ENCODE data around the gene TRPV4.

TRPV4 gene

GRCh38 chr12:109734219-109735000, 98.8 kb downstream of the TRPV4 start:
- H3K9me3 ChIP-seq (ENCODE audit: control insufficient read depth, insufficient read depth, low read depth, low read length): no peaks in the 10 kb centered on the region
- H3K36me3 ChIP-seq (ENCODE audit: control insufficient read depth in 2 of 2, insufficient read depth in 1 of 2, low read length in 2 of 2): no peaks in the 10 kb centered on the region
- POLR2A ChIA-PET: interaction anchor here (0.6 kb wide), 2 partner anchors 14 to 291 kb away, joined by 3 to 5 read pairs; no protein-coding TSS in a partner anchor
- CTCF ChIA-PET: interaction anchor here (0.7 to 1.0 kb wide), 3 partner anchors 19 to 71 kb away, joined by 3 to 4 read pairs (median 3); no protein-coding TSS in a partner anchor
- H3K27ac ChIP-seq (ENCODE audit: extremely low read depth, low read depth, low read length): no peak overlapping the region
- TF ChIP-seq ZNF394 (tag by site-specific recombination; IDR thresholded peaks at IDR 0.05; ENCODE audit: borderline replicate concordance): no peak
- TF ChIP-seq, protein P1, sequence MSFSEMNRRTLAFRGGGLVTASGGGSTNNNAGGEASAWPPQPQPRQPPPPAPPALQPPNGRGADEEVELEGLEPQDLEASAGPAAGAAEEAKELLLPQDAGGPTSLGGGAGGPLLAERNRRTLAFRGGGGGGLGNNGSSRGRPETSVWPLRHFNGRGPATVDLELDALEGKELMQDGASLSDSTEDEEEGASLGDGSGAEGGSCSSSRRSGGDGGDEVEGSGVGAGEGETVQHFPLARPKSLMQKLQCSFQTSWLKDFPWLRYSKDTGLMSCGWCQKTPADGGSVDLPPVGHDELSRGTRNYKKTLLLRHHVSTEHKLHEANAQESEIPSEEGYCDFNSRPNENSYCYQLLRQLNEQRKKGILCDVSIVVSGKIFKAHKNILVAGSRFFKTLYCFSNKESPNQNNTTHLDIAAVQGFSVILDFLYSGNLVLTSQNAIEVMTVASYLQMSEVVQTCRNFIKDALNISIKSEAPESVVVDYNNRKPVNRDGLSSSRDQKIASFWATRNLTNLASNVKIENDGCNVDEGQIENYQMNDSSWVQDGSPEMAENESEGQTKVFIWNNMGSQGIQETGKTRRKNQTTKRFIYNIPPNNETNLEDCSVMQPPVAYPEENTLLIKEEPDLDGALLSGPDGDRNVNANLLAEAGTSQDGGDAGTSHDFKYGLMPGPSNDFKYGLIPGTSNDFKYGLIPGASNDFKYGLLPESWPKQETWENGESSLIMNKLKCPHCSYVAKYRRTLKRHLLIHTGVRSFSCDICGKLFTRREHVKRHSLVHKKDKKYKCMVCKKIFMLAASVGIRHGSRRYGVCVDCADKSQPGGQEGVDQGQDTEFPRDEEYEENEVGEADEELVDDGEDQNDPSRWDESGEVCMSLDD (tag by site-specific recombination; IDR thresholded peaks at IDR 0.05): no peak
- no peak for TF ChIP-seq ZFHX2 (tag by site-specific recombination; conservative IDR thresholded peaks at IDR 0.05)
- no peak for TF ChIP-seq ZNF529 (tag by site-specific recombination; IDR thresholded peaks at IDR 0.05; ENCODE audit: insufficient replicate concordance)
- no peak for TF ChIP-seq ZSCAN30 (tag by site-specific recombination; IDR thresholded peaks at IDR 0.05)
- TF ChIP-seq, protein P2, sequence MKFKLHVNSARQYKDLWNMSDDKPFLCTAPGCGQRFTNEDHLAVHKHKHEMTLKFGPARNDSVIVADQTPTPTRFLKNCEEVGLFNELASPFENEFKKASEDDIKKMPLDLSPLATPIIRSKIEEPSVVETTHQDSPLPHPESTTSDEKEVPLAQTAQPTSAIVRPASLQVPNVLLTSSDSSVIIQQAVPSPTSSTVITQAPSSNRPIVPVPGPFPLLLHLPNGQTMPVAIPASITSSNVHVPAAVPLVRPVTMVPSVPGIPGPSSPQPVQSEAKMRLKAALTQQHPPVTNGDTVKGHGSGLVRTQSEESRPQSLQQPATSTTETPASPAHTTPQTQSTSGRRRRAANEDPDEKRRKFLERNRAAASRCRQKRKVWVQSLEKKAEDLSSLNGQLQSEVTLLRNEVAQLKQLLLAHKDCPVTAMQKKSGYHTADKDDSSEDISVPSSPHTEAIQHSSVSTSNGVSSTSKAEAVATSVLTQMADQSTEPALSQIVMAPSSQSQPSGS (tag by site-specific recombination; IDR thresholded peaks at IDR 0.05; ENCODE audit: low read depth): no peak
- no peak for TF ChIP-seq KLF17 (tag by site-specific recombination; IDR thresholded peaks at IDR 0.05)
- TF ChIP-seq ZSCAN18 (tag by site-specific recombination; IDR thresholded peaks at IDR 0.05): no peak
- no peak for TF ChIP-seq ZNF768 (tag by site-specific recombination; IDR thresholded peaks at IDR 0.05)
- TF ChIP-seq, protein P3, sequence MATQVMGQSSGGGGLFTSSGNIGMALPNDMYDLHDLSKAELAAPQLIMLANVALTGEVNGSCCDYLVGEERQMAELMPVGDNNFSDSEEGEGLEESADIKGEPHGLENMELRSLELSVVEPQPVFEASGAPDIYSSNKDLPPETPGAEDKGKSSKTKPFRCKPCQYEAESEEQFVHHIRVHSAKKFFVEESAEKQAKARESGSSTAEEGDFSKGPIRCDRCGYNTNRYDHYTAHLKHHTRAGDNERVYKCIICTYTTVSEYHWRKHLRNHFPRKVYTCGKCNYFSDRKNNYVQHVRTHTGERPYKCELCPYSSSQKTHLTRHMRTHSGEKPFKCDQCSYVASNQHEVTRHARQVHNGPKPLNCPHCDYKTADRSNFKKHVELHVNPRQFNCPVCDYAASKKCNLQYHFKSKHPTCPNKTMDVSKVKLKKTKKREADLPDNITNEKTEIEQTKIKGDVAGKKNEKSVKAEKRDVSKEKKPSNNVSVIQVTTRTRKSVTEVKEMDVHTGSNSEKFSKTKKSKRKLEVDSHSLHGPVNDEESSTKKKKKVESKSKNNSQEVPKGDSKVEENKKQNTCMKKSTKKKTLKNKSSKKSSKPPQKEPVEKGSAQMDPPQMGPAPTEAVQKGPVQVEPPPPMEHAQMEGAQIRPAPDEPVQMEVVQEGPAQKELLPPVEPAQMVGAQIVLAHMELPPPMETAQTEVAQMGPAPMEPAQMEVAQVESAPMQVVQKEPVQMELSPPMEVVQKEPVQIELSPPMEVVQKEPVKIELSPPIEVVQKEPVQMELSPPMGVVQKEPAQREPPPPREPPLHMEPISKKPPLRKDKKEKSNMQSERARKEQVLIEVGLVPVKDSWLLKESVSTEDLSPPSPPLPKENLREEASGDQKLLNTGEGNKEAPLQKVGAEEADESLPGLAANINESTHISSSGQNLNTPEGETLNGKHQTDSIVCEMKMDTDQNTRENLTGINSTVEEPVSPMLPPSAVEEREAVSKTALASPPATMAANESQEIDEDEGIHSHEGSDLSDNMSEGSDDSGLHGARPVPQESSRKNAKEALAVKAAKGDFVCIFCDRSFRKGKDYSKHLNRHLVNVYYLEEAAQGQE (tag by site-specific recombination; IDR thresholded peaks at IDR 0.05): no peak
- TF ChIP-seq ZNF114 (tag by site-specific recombination; IDR thresholded peaks at IDR 0.05): no peak
- no peaks in the 10 kb centered on the region for H3K4me1 ChIP-seq (ENCODE audit: control insufficient read depth, insufficient read depth, low read length)
- H3K4me3 ChIP-seq (ENCODE audit: low read depth, low read length): no peak overlapping the region
